NCI-H187 (cell line): ENCODE results near the gene RHOG.
"Not testable (repeated sequence)": the region's sequence is repeated elsewhere in the genome, so short reads cannot be mapped to it uniquely, and the experiment has no call there.

Experiments
- DNase-seq, 2 experiments: peaks; one replicate each; lab custom pipeline; 2025; lab: John Stamatoyannopoulos, UW

The RHOG gene

GRCh38 chr11:3834349-3834663 lies 6.5 kb downstream of the RHOG start:
- DNase-seq = no peak

- DNase-seq = no peak
Observed at GRCh38 chr11:3833449-3833848, 7.3 kb downstream of the RHOG start.

- DNase-seq = no peak
Observed at GRCh38 chr11:3832816-3833215, 7.9 kb downstream of the RHOG start.

GRCh38 chr11:3831378-3832239 lies 9.2 kb downstream of the RHOG start:
- DNase-seq = no peak

GRCh38 chr11:3830730-3831129 lies 10.0 kb downstream of the RHOG start:
- DNase-seq = no peak

- no peak for DNase-seq
Observed at GRCh38 chr11:3830088-3830487, 10.7 kb downstream of the RHOG start.

GRCh38 chr11:3827434-3828186 lies 13.1 kb downstream of the RHOG start:
- DNase-seq = no peak

GRCh38 chr11:3826721-3827120 lies 14.0 kb downstream of the RHOG start:
- no peak for DNase-seq

GRCh38 chr11:3825473-3826154 lies 15.1 kb downstream of the RHOG start:
- DNase-seq = no peak

- DNase-seq = no peak
Observed at GRCh38 chr11:3824714-3825472, 15.9 kb downstream of the RHOG start.

- no peak for DNase-seq
Observed at GRCh38 chr11:3823762-3824506, 16.8 kb downstream of the RHOG start.

- no peak for DNase-seq
Observed at GRCh38 chr11:3823303-3823702, 17.5 kb downstream of the RHOG start.

GRCh38 chr11:3822312-3822711 lies 18.4 kb downstream of the RHOG start:
- DNase-seq = no peak

GRCh38 chr11:3820971-3821370 lies 19.8 kb downstream of the RHOG start:
- DNase-seq = no peak

- no peak for DNase-seq
Observed at GRCh38 chr11:3817181-3817800, 23.5 kb downstream of the RHOG start.

- no peak for DNase-seq
Observed at GRCh38 chr11:3816673-3817072, 24.1 kb downstream of the RHOG start.

GRCh38 chr11:3815845-3816244 lies 24.9 kb downstream of the RHOG start:
- no peak for DNase-seq

GRCh38 chr11:3814832-3815231 lies 25.9 kb downstream of the RHOG start:
- DNase-seq = not testable (repeated sequence)

- no peak for DNase-seq
Observed at GRCh38 chr11:3810951-3811350, 29.8 kb downstream of the RHOG start.

- no peak for DNase-seq
Observed at GRCh38 chr11:3810446-3810845, 30.3 kb downstream of the RHOG start.

GRCh38 chr11:3809624-3809928 lies 31.2 kb downstream of the RHOG start:
- no peak for DNase-seq
